Measurements from ENCODE around the gene ZEB1. TPM values are rescaled to one million over a fixed set of nuclear protein-coding genes. Genes with fewer than 3 reads are reported as not detected.

Gene ZEB1
- total and polyA plus RNA-seq, 2 donors (not counting 1 experiment from before 2014, with no cell fraction given) = 73.7 to 221 TPM

- Histone ChIP-seq H3K4me2 (ENCODE audit: extremely low read depth, insufficient read depth, low read length) (no peak overlapping the region), H3K36me3 (ENCODE audit: control insufficient read depth, insufficient read depth, low read length) (no peaks in the 10 kb centered on the region), H2AFZ (ENCODE audit: low read length) (no peak overlapping the region), H3K79me2 (ENCODE audit: control insufficient read depth, insufficient read depth, low read length) (peaks cover 63% of the 10 kb centered on the region), H3K4me1 (ENCODE audit: control insufficient read depth, extremely low read depth, insufficient read depth, low read length) (no peaks in the 10 kb centered on the region), H3K4me3 (replicated peaks in 1 of 4; ENCODE audit: control extremely low read depth in 1 of 4, insufficient read depth in 1 of 4, low read depth in 3 of 4, low read length in 4 of 4) (no peak overlapping the region), H3K27me3 (ENCODE audit: control insufficient read depth, insufficient read depth, low read length) (no peaks in the 10 kb centered on the region), H3K27ac (ENCODE audit: insufficient read depth, low read length) (no peak overlapping the region), H3K9me3 (ENCODE audit: control insufficient read depth, insufficient read depth, low read depth, low read length) (no peaks in the 10 kb centered on the region), H4K20me1 (ENCODE audit: control insufficient read depth, extremely low read depth, insufficient read depth, low read length) (no peaks in the 10 kb centered on the region), H3K9ac (ENCODE audit: insufficient read depth, low read length) (no peak overlapping the region)
- peak in 1 of 2 donors; percentile 33 for DNase-seq (ENCODE audit: low read depth in 2 of 2)
- TF ChIP-seq EZH2 (IDR thresholded peaks at IDR 0.05; ENCODE audit: low read length, missing control alignments) (no peak), CTCF (conservative IDR thresholded peaks at IDR 0.05 in 1 of 2, IDR thresholded peaks at IDR 0.05 in 1 of 2; ENCODE audit: low read depth in 1 of 2, low read length in 2 of 2) (no peak)
Observed at GRCh38 chr10:31456468-31456867, 137.5 kb downstream of the ZEB1 start.

- no peaks in the 10 kb centered on the region for H3K27me3 ChIP-seq (ENCODE audit: control insufficient read depth, insufficient read depth, low read length)
- no peaks in the 10 kb centered on the region for H3K9me3 ChIP-seq (ENCODE audit: control insufficient read depth, insufficient read depth, low read depth, low read length)
- no peak overlapping the region for H3K27ac ChIP-seq (ENCODE audit: insufficient read depth, low read length)
- H3K4me1 ChIP-seq (ENCODE audit: control insufficient read depth, extremely low read depth, insufficient read depth, low read length) = no peaks in the 10 kb centered on the region
- no peak overlapping the region for H2AFZ ChIP-seq (ENCODE audit: low read length)
- TF ChIP-seq EZH2 (IDR thresholded peaks at IDR 0.05; ENCODE audit: low read length, missing control alignments) (no peak), CTCF (conservative IDR thresholded peaks at IDR 0.05 in 1 of 2, IDR thresholded peaks at IDR 0.05 in 1 of 2; ENCODE audit: low read depth in 1 of 2, low read length in 2 of 2) (no peak)
- no peak overlapping the region for H3K4me3 ChIP-seq (replicated peaks in 1 of 4; ENCODE audit: control extremely low read depth in 1 of 4, insufficient read depth in 1 of 4, low read depth in 3 of 4, low read length in 4 of 4)
- no peaks in the 10 kb centered on the region for H4K20me1 ChIP-seq (ENCODE audit: control insufficient read depth, extremely low read depth, insufficient read depth, low read length)
- peak overlapping the region; percentile 40 for H3K4me2 ChIP-seq (ENCODE audit: extremely low read depth, insufficient read depth, low read length)
- H3K36me3 ChIP-seq (ENCODE audit: control insufficient read depth, insufficient read depth, low read length) = no peaks in the 10 kb centered on the region
- peak in 1 of 2 donors; percentile 40 for DNase-seq (ENCODE audit: low read depth in 2 of 2)
- H3K79me2 ChIP-seq (ENCODE audit: control insufficient read depth, insufficient read depth, low read length) = peaks cover 54% of the 10 kb centered on the region
- H3K9ac ChIP-seq (ENCODE audit: insufficient read depth, low read length) = no peak overlapping the region
Observed at GRCh38 chr10:31457858-31458257, 138.8 kb downstream of the ZEB1 start.

- H3K27me3 ChIP-seq (ENCODE audit: control insufficient read depth, insufficient read depth, low read length) = no peaks in the 10 kb centered on the region
- H3K4me3 ChIP-seq (replicated peaks in 1 of 4; ENCODE audit: control extremely low read depth in 1 of 4, insufficient read depth in 1 of 4, low read depth in 3 of 4, low read length in 4 of 4) = no peak overlapping the region
- no peak for DNase-seq (ENCODE audit: low read depth in 2 of 2)
- H3K4me2 ChIP-seq (ENCODE audit: extremely low read depth, insufficient read depth, low read length) = no peak overlapping the region
- H3K27ac ChIP-seq (ENCODE audit: insufficient read depth, low read length) = no peak overlapping the region
- TF ChIP-seq CTCF (conservative IDR thresholded peaks at IDR 0.05 in 1 of 2, IDR thresholded peaks at IDR 0.05 in 1 of 2; ENCODE audit: low read depth in 1 of 2, low read length in 2 of 2) = no peak
- TF ChIP-seq EZH2 (IDR thresholded peaks at IDR 0.05; ENCODE audit: low read length, missing control alignments) = no peak
- no peak overlapping the region for H2AFZ ChIP-seq (ENCODE audit: low read length)
- H3K9me3 ChIP-seq (ENCODE audit: control insufficient read depth, insufficient read depth, low read depth, low read length) = no peaks in the 10 kb centered on the region
- H3K36me3 ChIP-seq (ENCODE audit: control insufficient read depth, insufficient read depth, low read length) = no peaks in the 10 kb centered on the region
- H3K4me1 ChIP-seq (ENCODE audit: control insufficient read depth, extremely low read depth, insufficient read depth, low read length) = no peaks in the 10 kb centered on the region
- H4K20me1 ChIP-seq (ENCODE audit: control insufficient read depth, extremely low read depth, insufficient read depth, low read length) = no peaks in the 10 kb centered on the region
- peaks cover 49% of the 10 kb centered on the region for H3K79me2 ChIP-seq (ENCODE audit: control insufficient read depth, insufficient read depth, low read length)
- H3K9ac ChIP-seq (ENCODE audit: insufficient read depth, low read length) = no peak overlapping the region
Observed at GRCh38 chr10:31458974-31459373, 140.0 kb downstream of the ZEB1 start.

Measured in fibroblast of lung (primary cell).